HFF-Myc (cell line): ENCODE results near the gene AGXT2.
A peak's percentile ranks its signal among the peaks of the same experiment; 100 is the strongest.

Experiments used
- DNase-seq: peaks from one replicate; pipeline ENCODE4 v3.0.0-alpha.2; 2011; ENCODE audit warnings: low read depth; ENCODE audit errors: extremely low read depth
- H3K4me3 ChIP-seq: replicated peaks from 2 replicates; pipeline ENCODE4 v1.5.1; 2011; ENCODE audit warnings: low read depth, mild to moderate bottlenecking, control low read depth, low read length
- TF ChIP-seq, protein P1 (sequence below): IDR thresholded peaks from 2 replicates; pipeline ENCODE4 v1.5.1; 2012; ENCODE audit warnings: mild to moderate bottlenecking, low read depth, low read length, control low read depth; ENCODE audit errors: missing control alignments

AGXT2 gene

DNA sequence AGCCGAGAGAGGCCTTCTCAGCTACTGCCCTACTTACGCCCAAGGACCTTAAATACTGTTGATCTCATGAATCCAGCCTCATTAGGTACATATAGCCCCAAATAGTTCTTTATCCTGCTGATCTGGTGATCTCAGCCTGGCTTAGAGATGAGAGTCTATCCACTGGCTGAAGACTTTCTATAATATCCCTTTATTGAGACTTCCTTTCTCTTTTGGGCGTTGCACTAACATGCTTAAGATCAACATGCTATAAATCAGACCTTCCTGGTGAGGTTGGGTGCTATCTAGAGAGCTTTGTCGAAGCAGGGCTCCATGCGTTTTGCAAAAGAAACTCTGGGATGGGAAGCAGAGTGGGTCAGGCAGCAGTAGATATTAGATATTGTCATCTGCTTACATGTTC, 44.0 kb upstream of the AGXT2 start:
- H3K4me3 ChIP-seq, result no peak overlapping the region
- no peak for DNase-seq
- TF ChIP-seq, protein P1, sequence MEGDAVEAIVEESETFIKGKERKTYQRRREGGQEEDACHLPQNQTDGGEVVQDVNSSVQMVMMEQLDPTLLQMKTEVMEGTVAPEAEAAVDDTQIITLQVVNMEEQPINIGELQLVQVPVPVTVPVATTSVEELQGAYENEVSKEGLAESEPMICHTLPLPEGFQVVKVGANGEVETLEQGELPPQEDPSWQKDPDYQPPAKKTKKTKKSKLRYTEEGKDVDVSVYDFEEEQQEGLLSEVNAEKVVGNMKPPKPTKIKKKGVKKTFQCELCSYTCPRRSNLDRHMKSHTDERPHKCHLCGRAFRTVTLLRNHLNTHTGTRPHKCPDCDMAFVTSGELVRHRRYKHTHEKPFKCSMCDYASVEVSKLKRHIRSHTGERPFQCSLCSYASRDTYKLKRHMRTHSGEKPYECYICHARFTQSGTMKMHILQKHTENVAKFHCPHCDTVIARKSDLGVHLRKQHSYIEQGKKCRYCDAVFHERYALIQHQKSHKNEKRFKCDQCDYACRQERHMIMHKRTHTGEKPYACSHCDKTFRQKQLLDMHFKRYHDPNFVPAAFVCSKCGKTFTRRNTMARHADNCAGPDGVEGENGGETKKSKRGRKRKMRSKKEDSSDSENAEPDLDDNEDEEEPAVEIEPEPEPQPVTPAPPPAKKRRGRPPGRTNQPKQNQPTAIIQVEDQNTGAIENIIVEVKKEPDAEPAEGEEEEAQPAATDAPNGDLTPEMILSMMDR, result no peak

DNA sequence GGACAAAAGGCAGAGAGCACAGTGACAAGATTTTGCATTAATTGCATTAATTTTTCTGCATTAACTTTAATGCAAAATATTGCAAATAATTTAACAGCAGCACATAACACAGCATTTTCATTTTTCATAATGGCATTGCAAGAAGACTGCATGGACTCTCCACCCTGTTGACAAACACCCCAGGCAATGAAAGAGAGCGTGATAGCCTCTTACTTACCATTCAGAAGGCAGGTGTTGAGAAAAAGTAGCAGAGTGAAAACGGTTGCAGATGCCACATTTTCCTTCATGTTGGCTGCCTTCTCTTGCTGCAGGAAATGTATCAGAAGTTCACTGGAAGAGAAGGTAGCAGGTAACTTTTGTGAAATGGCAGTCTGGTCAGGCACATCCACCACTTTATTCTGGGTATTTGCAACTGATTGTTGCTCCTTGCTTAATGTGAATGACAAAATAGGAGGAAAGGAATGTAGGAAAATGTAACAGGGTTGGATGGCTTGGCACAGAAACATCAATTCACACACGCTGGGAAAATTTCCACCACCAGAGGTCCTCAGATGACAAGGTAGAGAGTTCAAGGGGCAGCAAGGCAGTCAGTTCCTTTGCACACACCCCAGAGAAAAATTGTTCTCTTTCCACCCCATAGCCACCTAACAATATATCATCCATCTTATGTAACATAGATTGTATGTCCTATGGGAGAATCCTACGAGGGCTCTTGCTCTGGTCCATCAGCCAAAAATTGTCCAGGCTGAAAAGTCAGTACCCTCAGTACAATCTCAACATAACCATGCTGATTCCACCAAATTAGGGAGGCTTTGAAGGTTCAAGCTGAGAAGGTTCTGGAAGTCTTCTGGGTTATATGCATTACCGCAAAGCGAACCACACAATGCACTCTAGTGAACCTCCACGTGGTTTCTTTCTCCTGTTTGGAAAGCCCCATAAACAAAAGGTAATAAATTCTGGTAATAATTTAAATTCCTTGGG, 41.9 kb upstream of the AGXT2 start:
- peak; percentile 59 for DNase-seq

DNA sequence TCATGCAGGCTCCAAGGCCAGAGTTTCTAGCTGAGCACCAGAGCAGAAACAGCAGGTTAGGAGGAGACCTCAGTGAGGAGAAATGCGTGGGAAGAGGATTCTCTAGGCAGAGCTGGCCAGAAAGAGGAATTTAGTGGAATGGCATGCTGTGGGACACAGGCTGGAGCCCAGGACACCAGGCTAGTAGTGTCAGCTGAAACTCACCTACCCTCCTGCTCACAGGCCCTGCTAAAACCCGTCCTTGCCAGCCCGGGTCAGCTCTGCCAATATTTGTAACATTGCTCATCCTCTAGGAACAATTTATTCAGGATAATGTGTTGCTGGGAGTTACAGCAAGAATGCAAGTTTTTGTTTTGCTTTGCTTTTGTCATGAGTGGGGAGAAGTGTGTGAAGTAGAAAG, 40.2 kb upstream of the AGXT2 start:
- TF ChIP-seq, protein P1, result no peak
- no peak for DNase-seq

More for the DNA sequence above, 41.9 kb upstream of the AGXT2 start:
- TF ChIP-seq, protein P1, result peak; percentile 84
- H3K4me3 ChIP-seq, result no peak overlapping the region

DNA sequence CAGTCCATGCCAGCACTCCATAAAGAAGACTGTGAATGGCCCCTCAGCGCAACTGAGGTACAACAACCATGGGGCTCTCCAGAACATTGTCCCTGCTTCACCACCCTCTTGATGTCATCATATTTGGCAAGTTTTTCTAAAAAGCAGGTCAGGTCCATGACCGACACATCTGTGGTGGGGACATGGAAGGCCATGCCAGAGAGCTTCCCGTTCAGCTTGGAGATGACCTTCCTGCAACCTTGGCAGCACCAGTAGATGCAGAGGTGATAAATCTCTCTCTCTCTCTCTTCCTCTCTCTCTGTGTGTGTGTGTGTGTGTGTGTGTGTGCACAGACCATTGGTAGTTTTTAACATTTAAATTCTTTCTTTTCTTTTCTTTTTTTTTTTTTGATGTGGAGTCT, 35.4 kb upstream of the AGXT2 start:
- H3K4me3 ChIP-seq, result no peak overlapping the region
- no peak for DNase-seq

More for the DNA sequence above, 40.2 kb upstream of the AGXT2 start:
- H3K4me3 ChIP-seq, result no peak overlapping the region

DNA sequence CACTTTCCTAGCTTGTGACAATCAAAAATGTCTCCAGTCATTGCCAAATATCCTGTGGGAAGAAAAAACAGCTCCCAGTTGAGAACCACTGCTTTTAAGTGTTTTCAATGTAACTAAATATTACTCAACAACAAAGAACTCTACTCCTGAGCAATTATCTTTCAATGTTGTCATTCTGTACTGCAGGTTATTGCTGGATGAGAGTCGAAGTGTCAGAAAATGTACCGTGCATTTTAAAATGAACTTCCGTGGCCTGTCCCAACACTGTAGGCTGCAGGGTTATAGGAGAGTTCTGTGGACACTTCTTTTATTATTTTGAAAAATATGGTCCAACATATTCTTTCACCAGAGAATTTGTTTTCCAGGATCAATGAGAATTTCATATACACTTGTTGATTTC, 34.8 kb upstream of the AGXT2 start:
- TF ChIP-seq, protein P1, result no peak
- no peak overlapping the region for H3K4me3 ChIP-seq
- no peak for DNase-seq

More for the DNA sequence above, 35.4 kb upstream of the AGXT2 start:
- TF ChIP-seq, protein P1, result no peak

DNA sequence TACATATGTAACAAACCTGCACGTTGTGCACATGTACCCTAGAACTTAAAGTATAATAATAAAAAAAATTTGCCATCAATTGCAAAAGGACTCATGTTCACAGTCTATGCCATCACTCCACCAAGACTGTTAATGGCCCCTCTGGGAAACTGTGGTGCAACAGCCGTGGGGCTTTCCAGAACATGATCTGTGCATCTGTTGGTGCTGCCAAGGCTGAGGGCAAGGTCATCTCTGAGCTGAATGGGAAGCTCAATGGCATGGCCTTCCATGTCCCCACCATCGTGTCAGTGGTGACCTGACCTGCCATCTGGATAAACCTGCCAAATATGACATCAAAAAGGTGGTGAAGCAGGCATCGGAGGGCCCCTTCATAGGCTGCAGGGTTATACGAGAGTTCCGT, 33.4 kb upstream of the AGXT2 start:
- TF ChIP-seq, protein P1, result no peak
- no peak for DNase-seq

More for the DNA sequence above, 33.4 kb upstream of the AGXT2 start:
- H3K4me3 ChIP-seq, result no peak overlapping the region
